WERI-Rb-1 (cell line): ENCODE data around the gene UXS1.

Source experiments
- DNase-seq: peaks from one replicate; pipeline ENCODE4 v3.0.0-alpha.2; 2020
- H3K27ac ChIP-seq: fragments of 250-450 bp; sonication (Bioruptor Pico); 2 replicates; pipeline ENCODE4 v1.5.1; 2020; ENCODE audit warnings: mild to moderate bottlenecking, moderate library complexity
- H3K27me3 ChIP-seq: fragments of 250-450 bp; sonication (Bioruptor Pico); 2 replicates; pipeline ENCODE4 v1.5.1; 2021; ENCODE audit warnings: mild to moderate bottlenecking, low read depth, moderate library complexity; ENCODE audit not compliant: insufficient read depth, severe bottlenecking
- H3K36me3 ChIP-seq: fragments of 250-450 bp; sonication (Bioruptor Pico); 2 replicates; pipeline ENCODE4 v1.5.1; 2020; ENCODE audit warnings: mild to moderate bottlenecking, moderate library complexity
- H3K4me3 ChIP-seq: 2 replicates; pipeline ENCODE4 v1.5.1; 2011; ENCODE audit warnings: low read depth, mild to moderate bottlenecking, control low read depth, low read length
- H3K9me3 ChIP-seq: fragments of 250-450 bp; sonication (Bioruptor Pico); 2 replicates; pipeline ENCODE4 v1.5.1; 2021; ENCODE audit warnings: mild to moderate bottlenecking, moderate library complexity; ENCODE audit not compliant: severe bottlenecking
- TF ChIP-seq, protein P1 (sequence below): IDR thresholded peaks from 2 replicates; pipeline ENCODE4 v1.5.1; 2011; ENCODE audit warnings: low read depth, mild to moderate bottlenecking, control low read depth, inconsistent platforms, low read length

UXS1 gene

DNA sequence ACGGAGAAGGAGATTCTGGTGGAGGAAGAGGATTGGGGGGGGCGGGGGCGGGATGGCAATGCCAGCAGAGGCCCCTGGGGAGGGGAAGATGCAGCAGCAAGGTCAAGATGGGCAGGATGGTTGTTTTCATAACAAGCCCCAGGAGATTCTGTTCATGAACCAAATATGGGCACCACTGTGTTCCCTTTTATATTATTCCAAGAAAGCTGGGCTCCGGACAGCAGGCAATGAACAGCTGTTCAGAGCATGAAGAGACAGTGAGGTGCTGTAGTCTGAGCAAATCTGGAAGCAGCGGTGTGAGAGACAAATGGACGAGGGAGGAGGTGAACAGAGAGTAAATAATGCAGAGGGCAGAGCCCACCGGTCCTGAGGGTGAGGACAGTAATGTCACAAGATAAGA, 20.0 kb downstream of the UXS1 start:
- Histone ChIP-seq H3K27me3 (no peaks in the 10 kb centered on the region), H3K9me3 (no peaks in the 10 kb centered on the region), H3K27ac (no peak overlapping the region), H3K4me3 (no peak overlapping the region), H3K36me3 (no peaks in the 10 kb centered on the region; the same call in 1 of the 2 replicates)
- TF ChIP-seq, protein P1, sequence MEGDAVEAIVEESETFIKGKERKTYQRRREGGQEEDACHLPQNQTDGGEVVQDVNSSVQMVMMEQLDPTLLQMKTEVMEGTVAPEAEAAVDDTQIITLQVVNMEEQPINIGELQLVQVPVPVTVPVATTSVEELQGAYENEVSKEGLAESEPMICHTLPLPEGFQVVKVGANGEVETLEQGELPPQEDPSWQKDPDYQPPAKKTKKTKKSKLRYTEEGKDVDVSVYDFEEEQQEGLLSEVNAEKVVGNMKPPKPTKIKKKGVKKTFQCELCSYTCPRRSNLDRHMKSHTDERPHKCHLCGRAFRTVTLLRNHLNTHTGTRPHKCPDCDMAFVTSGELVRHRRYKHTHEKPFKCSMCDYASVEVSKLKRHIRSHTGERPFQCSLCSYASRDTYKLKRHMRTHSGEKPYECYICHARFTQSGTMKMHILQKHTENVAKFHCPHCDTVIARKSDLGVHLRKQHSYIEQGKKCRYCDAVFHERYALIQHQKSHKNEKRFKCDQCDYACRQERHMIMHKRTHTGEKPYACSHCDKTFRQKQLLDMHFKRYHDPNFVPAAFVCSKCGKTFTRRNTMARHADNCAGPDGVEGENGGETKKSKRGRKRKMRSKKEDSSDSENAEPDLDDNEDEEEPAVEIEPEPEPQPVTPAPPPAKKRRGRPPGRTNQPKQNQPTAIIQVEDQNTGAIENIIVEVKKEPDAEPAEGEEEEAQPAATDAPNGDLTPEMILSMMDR: no peak
- DNase-seq: no peak

DNA sequence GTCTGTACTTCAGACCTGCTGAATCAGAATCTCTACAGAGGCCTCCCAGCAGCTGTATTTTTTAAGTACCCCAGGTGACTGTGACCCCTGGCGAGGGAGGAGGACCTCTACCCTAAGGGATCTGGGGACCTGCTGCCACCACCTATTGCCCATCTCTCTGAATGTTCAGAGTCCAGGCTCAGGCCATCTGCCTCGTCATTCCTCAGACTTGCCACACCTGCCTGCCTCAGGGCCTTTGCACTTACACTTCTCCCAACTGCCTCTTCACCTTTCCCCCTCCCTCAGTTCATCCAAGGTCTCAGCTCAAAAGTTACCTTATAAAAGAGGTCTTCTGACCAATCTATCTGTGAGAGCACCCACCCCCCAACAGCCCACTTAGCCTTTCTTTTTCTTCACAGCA, 21.5 kb downstream of the UXS1 start:
- no peak for DNase-seq

DNA sequence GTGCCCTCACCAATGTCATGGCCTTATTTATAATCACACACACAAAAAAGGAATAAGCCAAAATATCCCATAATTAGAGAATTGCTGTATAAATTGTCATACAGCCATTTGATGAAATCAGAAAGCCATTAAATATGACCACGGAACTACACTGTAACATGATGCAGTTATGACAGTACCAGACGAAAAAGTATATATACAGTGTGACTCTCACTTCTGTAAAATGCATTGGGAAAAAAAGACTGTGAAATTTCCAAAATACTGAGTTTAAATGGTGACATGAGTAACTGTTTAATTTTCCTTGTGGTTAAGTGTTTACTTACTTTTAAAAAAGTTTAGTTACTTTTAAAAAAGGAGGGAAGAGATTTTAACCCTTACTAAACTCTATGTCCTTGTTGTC, 25.4 kb downstream of the UXS1 start:
- Histone ChIP-seq H3K4me3 (no peak overlapping the region), H3K9me3 (no peaks in the 10 kb centered on the region), H3K36me3 (no peaks in the 10 kb centered on the region), H3K27ac (no peak overlapping the region), H3K27me3 (no peaks in the 10 kb centered on the region)
- no peak for DNase-seq
- TF ChIP-seq, protein P1: no peak

More for the DNA sequence above, 21.5 kb downstream of the UXS1 start:
- H3K27ac ChIP-seq: no peak overlapping the region
- no peaks in the 10 kb centered on the region for H3K27me3 ChIP-seq
- H3K4me3 ChIP-seq: no peak overlapping the region
- H3K36me3 ChIP-seq: no peaks in the 10 kb centered on the region; the same call in 1 of the 2 replicates
- H3K9me3 ChIP-seq: no peaks in the 10 kb centered on the region
- TF ChIP-seq, protein P1: no peak

DNA sequence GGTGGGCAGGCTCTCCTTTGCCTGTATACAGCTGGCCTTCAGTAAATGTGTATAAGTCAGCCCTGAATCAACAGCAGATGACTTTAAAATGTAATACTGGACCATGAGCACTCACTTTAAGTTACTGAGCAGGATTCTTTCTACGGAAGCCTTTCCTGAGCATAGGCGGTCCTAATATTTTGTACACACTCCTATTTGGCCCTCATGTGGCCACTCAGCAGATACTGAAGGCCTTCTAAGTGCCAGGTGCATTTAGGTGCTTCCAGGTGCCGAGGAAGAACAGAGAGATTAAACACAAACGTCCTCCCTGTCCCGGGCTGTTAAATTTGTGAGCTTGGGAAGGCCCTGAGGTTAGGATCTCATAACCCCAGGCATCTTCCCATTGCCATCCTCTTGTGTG, 27.0 kb downstream of the UXS1 start:
- no peak for DNase-seq
- TF ChIP-seq, protein P1: no peak
- no peak overlapping the region for H3K4me3 ChIP-seq

DNA sequence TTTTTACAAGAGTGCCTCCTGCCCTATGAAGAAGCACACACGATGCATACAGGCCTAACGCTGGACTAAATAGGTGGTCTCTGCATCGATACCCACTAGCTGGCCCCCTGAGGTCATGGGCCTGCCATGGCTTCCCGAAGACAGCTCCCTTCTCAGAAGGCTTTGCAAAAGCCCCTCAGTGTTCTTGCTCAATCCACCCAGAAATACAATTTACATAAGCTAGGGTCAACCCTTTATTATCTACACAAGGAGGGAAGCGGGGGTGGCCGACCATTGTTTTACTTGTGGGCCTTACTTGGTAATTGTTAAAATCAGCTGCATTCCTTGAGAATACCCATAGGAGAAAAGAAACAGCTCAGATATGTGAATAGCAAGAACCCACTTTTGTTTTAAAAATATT, 28.5 kb downstream of the UXS1 start:
- no peak for DNase-seq
- no peaks in the 10 kb centered on the region for H3K27me3 ChIP-seq
- peaks cover 16% of the 10 kb centered on the region for H3K36me3 ChIP-seq
- TF ChIP-seq, protein P1: no peak
- no peak overlapping the region for H3K4me3 ChIP-seq
- H3K27ac ChIP-seq: no peak overlapping the region
- H3K9me3 ChIP-seq: no peaks in the 10 kb centered on the region

More for the DNA sequence above, 27.0 kb downstream of the UXS1 start:
- no peak overlapping the region for H3K27ac ChIP-seq
- H3K36me3 ChIP-seq: peaks cover 6% of the 10 kb centered on the region
- H3K27me3 ChIP-seq: no peaks in the 10 kb centered on the region
- H3K9me3 ChIP-seq: no peaks in the 10 kb centered on the region

DNA sequence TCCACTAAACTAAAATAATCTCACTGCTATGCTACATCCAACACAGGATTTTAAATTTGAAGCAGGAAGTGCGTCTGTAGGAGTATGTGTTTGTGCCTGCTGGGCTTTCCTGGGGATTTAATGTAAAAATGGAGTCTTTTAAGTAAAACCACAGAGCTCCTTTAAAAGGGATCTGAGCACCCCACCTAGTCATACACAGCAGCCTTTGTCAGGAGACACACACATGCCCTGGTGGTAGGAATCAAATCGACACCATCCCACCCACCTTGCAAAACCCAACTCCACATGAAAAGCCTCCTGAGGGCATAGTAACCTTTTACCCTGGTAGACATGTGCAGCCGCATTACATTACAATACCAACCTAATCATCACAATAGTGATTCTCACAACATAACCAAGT, 29.1 kb downstream of the UXS1 start:
- no peak for DNase-seq
- H3K27ac ChIP-seq: no peak overlapping the region

More for the DNA sequence above, 29.1 kb downstream of the UXS1 start:
- no peak overlapping the region for H3K4me3 ChIP-seq
- H3K36me3 ChIP-seq: peaks cover 21% of the 10 kb centered on the region
- H3K27me3 ChIP-seq: no peaks in the 10 kb centered on the region
- TF ChIP-seq, protein P1: no peak
- no peaks in the 10 kb centered on the region for H3K9me3 ChIP-seq
